T1000 (cell line): ENCODE results near the gene DHRS3.
"Not testable (repeated sequence)": the region's sequence is repeated elsewhere in the genome, so short reads cannot be mapped to it uniquely, and the experiment has no call there.

ENCODE experiments used
- DNase-seq: peaks from one replicate; lab custom pipeline; 2025; ENCODE audit warnings: mixed read lengths; lab: John Stamatoyannopoulos, UW

The DHRS3 gene

GRCh38 chr1:12539705-12540579 lies 78.1 kb downstream of the DHRS3 start:
- DNase-seq, result no peak

GRCh38 chr1:12539320-12539704 lies 78.7 kb downstream of the DHRS3 start:
- DNase-seq, result no peak

GRCh38 chr1:12538536-12538935 lies 79.5 kb downstream of the DHRS3 start:
- DNase-seq, result not testable (repeated sequence)

GRCh38 chr1:12537906-12538461 lies 80.0 kb downstream of the DHRS3 start:
- no peak for DNase-seq

GRCh38 chr1:12537294-12537693 lies 80.7 kb downstream of the DHRS3 start:
- no peak for DNase-seq

GRCh38 chr1:12536023-12536639 lies 81.9 kb downstream of the DHRS3 start:
- no peak for DNase-seq

- no peak for DNase-seq
Observed at GRCh38 chr1:12532405-12533315, 85.3 kb downstream of the DHRS3 start.

- no peak for DNase-seq
Observed at GRCh38 chr1:12531179-12531499, 86.9 kb downstream of the DHRS3 start.

GRCh38 chr1:12530462-12531178 lies 87.4 kb downstream of the DHRS3 start:
- DNase-seq, result no peak

- DNase-seq, result no peak
Observed at GRCh38 chr1:12529640-12530174, 88.3 kb downstream of the DHRS3 start.

- DNase-seq, result no peak
Observed at GRCh38 chr1:12528021-12528852, 89.8 kb downstream of the DHRS3 start.

- no peak for DNase-seq
Observed at GRCh38 chr1:12527564-12527963, 90.4 kb downstream of the DHRS3 start.

GRCh38 chr1:12525311-12526181 lies 92.5 kb downstream of the DHRS3 start:
- DNase-seq, result no peak

- no peak for DNase-seq
Observed at GRCh38 chr1:12524266-12524665, 93.7 kb downstream of the DHRS3 start.

- DNase-seq, result not testable (repeated sequence)
Observed at GRCh38 chr1:12522780-12523179, 95.2 kb downstream of the DHRS3 start.

GRCh38 chr1:12521096-12521495 lies 96.9 kb downstream of the DHRS3 start:
- no peak for DNase-seq

GRCh38 chr1:12519693-12520364 lies 98.2 kb downstream of the DHRS3 start:
- DNase-seq, result no peak

- peak; percentile 44 for DNase-seq
Observed at GRCh38 chr1:12518931-12519692, 98.9 kb downstream of the DHRS3 start.
